ES-I3 (cell line): ENCODE measurements around the gene PTGER3.

Experiments
- H3K36me3 ChIP-seq: 2 replicates; pipeline ENCODE4 v1.6.1; 2013; ENCODE audit warnings: mild to moderate bottlenecking, low read length, control low read depth, moderate library complexity; ENCODE audit not compliant: insufficient read depth
- H3K4me1 ChIP-seq: 2 replicates; pipeline ENCODE4 v1.6.1; 2013; ENCODE audit warnings: mild to moderate bottlenecking, control low read depth, low read length; ENCODE audit not compliant: insufficient read depth
- H3K9ac ChIP-seq: 2 replicates; pipeline ENCODE4 v1.6.1; 2013; ENCODE audit warnings: low read depth, mild to moderate bottlenecking, low read length, moderate library complexity
- H3K9me3 ChIP-seq: 2 replicates; pipeline ENCODE4 v1.6.1; 2013; ENCODE audit warnings: mild to moderate bottlenecking, low read length, moderate library complexity; ENCODE audit not compliant: control insufficient read depth, insufficient read depth

The PTGER3 gene

DNA sequence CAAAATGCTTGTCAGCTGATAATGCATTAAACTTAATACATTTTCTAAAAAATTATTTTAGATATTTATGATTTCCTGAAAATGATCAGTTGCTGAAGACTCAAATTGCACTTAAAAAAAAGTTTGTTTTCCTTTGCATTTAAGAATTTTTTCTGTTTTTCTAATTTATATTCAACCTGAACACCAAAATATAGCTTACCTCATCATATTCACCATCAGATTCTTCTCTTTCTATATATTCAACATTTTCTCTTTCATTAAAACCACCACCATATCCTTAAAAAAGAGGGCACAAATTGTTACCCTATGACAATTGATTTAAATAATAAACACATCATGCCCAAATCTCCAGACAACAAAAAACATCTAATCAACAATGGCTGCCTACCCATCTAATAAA lies 24.7 kb upstream of the PTGER3 start:
- Histone ChIP-seq H3K9me3 (no peaks in the 10 kb centered on the region), H3K4me1 (no peaks in the 10 kb centered on the region), H3K9ac (no peak overlapping the region), H3K36me3 (peaks cover 33% of the 10 kb centered on the region)

DNA sequence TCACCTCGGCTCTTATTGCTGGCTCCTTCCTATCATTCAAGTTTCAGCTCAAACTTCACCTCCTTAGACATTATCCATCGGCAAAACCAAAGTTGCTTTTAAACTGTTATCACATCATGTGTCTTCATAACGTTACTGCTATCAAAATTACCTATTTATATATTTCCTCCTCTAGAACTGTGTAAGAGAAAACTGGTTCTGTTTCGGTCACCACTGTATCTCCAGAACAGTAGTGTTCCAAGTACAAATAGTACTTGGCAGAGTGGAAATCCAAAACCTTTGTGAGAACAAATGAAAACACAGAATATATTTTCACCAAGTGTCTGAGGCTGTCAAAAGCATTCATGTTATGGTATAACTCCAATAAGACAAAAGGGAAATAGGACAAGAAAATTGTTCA lies 24.1 kb upstream of the PTGER3 start:
- no peak overlapping the region for H3K9ac ChIP-seq
- H3K36me3 ChIP-seq: peaks cover 34% of the 10 kb centered on the region
- no peaks in the 10 kb centered on the region for H3K9me3 ChIP-seq
- H3K4me1 ChIP-seq: no peaks in the 10 kb centered on the region

- no peak overlapping the region for H3K9ac ChIP-seq
- H3K36me3 ChIP-seq: peaks cover 33% of the 10 kb centered on the region
- H3K4me1 ChIP-seq: no peaks in the 10 kb centered on the region
- H3K9me3 ChIP-seq: no peaks in the 10 kb centered on the region
Measured at GRCh38 chr1:71068325-71069240, 21.0 kb upstream of the PTGER3 start.

- no peaks in the 10 kb centered on the region for H3K4me1 ChIP-seq
- no peaks in the 10 kb centered on the region for H3K9me3 ChIP-seq
- H3K36me3 ChIP-seq: peaks cover under 1% of the 10 kb centered on the region; the same call in 1 of the 2 replicates
- no peak overlapping the region for H3K9ac ChIP-seq
Measured at GRCh38 chr1:71054791-71055190, 7.2 kb upstream of the PTGER3 start.

DNA sequence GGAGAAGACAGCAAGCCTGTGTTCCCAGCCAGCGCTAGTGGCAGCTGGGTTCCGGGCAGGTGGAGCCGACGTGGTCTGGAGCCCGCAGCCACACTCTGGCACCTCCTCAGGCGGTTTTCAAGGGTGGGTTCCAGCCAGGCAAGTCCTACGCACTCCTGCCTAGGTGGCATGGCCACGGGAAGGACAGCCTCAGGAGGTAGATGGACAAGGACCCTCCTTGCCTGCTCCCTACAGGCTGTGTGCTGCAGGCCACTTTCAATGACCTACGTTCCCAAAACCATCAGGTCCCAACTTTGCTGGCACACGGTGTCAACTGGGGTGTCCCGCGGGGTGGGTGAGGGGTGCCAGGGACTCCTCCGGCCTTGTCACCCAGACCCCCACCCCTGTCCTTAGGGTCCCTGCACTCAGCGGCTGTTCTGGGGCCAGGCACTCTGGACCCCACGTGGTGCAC lies 6.7 kb upstream of the PTGER3 start:
- no peak overlapping the region for H3K9ac ChIP-seq
- H3K9me3 ChIP-seq: no peaks in the 10 kb centered on the region
- no peaks in the 10 kb centered on the region for H3K36me3 ChIP-seq
- no peaks in the 10 kb centered on the region for H3K4me1 ChIP-seq

- H3K4me1 ChIP-seq: no peaks in the 10 kb centered on the region
- no peaks in the 10 kb centered on the region for H3K9me3 ChIP-seq
- no peaks in the 10 kb centered on the region for H3K36me3 ChIP-seq
- no peak overlapping the region for H3K9ac ChIP-seq
Measured at GRCh38 chr1:71053758-71054157, 6.1 kb upstream of the PTGER3 start.

GRCh38 chr1:71053146-71053545 lies 5.5 kb upstream of the PTGER3 start:
- no peaks in the 10 kb centered on the region for H3K36me3 ChIP-seq
- H3K9me3 ChIP-seq: no peaks in the 10 kb centered on the region
- no peak overlapping the region for H3K9ac ChIP-seq
- H3K4me1 ChIP-seq: no peaks in the 10 kb centered on the region

DNA sequence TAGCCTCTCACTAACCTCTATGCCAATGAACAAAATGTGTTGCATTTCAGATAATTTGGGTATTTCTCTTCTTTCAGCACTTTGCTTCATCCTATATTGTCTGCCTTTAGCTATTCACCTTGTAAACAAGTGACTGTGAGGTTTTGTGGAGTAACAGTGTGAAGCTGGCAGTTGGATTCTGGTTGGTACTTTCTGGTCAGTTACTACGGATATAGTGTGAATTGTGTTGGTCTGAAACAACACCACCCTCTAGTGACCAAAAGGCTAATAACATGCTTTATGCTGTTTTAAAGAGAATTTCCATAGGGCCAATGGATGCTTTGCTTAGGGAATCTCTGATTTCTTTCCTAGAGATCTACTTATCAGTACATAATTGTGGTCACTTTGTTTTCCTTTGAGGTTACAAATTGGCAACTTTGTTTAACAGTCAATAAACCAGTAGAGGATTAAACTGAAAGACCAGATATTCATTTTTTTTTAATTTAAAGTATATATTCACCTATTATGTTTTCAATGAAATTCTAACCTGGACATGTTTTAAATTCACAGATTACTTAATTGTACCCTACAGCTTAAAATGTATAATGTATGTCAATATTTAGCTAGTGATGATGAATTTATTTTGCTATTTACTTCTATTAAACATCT lies 2.5 kb upstream of the PTGER3 start:
- H3K9me3 ChIP-seq: no peaks in the 10 kb centered on the region
- H3K36me3 ChIP-seq: no peaks in the 10 kb centered on the region
- no peak overlapping the region for H3K9ac ChIP-seq
- H3K4me1 ChIP-seq: no peaks in the 10 kb centered on the region

DNA sequence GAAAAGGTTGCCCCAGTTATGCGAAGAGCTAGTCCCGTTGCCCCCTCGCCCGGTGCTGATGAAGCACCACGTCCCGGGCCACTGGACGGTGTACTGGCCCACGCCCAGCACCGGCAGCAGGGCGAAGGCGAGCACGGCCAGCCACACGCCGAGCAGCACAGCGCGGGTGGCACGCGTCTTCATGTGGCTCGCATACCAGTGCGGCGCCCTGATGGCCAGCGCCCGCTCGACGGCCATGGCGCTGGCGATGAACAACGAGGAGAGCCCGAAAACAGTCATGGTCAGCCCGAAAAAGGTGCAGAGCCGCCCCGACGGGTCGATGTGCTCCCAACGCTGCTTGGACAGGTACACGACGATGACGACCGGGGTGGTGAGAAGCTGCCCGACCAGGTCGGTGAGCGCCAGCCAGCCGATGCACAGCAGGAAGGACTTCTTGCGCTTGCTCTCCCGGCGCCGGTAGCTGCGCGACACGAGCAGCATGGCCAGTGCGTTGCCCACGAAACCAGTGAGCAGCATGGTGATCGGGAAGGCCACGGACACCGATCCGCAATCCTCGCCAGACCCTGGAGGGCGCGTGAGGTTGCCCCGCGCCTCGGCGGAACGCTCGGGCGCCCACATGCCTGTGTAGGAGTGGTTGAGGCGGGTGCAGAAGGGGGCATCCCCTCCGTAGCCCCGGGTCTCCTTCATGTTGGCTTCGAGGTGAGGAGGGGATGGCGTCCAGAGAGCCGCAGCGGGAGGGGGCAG lies 553 bp downstream of the PTGER3 start:
- Histone ChIP-seq H3K36me3 (no peaks in the 10 kb centered on the region), H3K9me3 (no peaks in the 10 kb centered on the region), H3K9ac (peak overlapping the region; percentile 56; the same call in 1 of the 2 replicates), H3K4me1 (no peaks in the 10 kb centered on the region)

DNA sequence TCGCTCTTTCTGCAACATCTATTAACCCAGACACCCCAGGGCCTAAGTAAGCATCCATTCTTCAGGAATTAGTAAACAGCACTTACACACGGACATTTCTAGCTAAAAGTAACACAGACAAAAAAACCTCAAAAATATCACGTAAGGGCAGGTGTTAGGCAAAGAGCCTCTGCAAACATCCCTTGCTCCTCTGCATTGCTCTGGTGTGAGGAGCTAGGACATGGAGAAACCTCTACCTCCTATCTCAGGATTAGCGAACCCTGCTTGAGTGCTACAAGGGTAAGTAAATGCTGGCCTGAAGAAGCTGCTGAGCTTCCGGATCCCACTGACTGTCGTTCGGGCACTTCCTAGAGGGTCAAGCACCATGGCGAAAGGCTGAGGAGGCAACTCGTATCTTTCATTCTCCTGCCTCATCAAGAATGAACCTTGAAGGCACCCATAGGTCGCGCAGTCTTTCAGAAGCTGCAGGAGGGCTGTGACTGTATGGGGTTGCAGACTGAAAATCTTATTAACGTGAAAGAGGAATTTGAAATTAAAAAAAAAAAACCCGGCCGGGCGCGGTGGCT lies 2.1 kb downstream of the PTGER3 start:
- no peaks in the 10 kb centered on the region for H3K4me1 ChIP-seq
- no peaks in the 10 kb centered on the region for H3K36me3 ChIP-seq
- H3K9me3 ChIP-seq: no peaks in the 10 kb centered on the region
- no peak overlapping the region for H3K9ac ChIP-seq

GRCh38 chr1:71044833-71045232 lies 2.8 kb downstream of the PTGER3 start:
- Histone ChIP-seq H3K36me3 (no peaks in the 10 kb centered on the region), H3K9me3 (no peaks in the 10 kb centered on the region), H3K9ac (no peak overlapping the region), H3K4me1 (no peaks in the 10 kb centered on the region)

GRCh38 chr1:71043065-71043464 lies 4.6 kb downstream of the PTGER3 start:
- Histone ChIP-seq H3K9ac (no peak overlapping the region), H3K36me3 (no peaks in the 10 kb centered on the region; the same call in 1 of the 2 replicates), H3K4me1 (no peaks in the 10 kb centered on the region), H3K9me3 (no peaks in the 10 kb centered on the region)

GRCh38 chr1:71041806-71042205 lies 5.8 kb downstream of the PTGER3 start:
- Histone ChIP-seq H3K9ac (no peak overlapping the region), H3K9me3 (no peaks in the 10 kb centered on the region), H3K36me3 (no peaks in the 10 kb centered on the region; the same call in 1 of the 2 replicates), H3K4me1 (no peaks in the 10 kb centered on the region)

- no peaks in the 10 kb centered on the region for H3K4me1 ChIP-seq
- H3K9ac ChIP-seq: no peak overlapping the region
- no peaks in the 10 kb centered on the region; the same call in 1 of the 2 replicates for H3K36me3 ChIP-seq
- no peaks in the 10 kb centered on the region for H3K9me3 ChIP-seq
Measured at GRCh38 chr1:71039661-71040262, 7.9 kb downstream of the PTGER3 start.
